ENCODE measurements around the gene TMEM119.

TMEM119 gene

GRCh38 chr12:108597559-108598471, at the start of gene TMEM119:
Gene TMEM119, minus strand, starts transcription at chr12:108598084. Its CDS starts 5,701 bp downstream, at chr12:108592383.
- DNase-seq = no peak

DNA sequence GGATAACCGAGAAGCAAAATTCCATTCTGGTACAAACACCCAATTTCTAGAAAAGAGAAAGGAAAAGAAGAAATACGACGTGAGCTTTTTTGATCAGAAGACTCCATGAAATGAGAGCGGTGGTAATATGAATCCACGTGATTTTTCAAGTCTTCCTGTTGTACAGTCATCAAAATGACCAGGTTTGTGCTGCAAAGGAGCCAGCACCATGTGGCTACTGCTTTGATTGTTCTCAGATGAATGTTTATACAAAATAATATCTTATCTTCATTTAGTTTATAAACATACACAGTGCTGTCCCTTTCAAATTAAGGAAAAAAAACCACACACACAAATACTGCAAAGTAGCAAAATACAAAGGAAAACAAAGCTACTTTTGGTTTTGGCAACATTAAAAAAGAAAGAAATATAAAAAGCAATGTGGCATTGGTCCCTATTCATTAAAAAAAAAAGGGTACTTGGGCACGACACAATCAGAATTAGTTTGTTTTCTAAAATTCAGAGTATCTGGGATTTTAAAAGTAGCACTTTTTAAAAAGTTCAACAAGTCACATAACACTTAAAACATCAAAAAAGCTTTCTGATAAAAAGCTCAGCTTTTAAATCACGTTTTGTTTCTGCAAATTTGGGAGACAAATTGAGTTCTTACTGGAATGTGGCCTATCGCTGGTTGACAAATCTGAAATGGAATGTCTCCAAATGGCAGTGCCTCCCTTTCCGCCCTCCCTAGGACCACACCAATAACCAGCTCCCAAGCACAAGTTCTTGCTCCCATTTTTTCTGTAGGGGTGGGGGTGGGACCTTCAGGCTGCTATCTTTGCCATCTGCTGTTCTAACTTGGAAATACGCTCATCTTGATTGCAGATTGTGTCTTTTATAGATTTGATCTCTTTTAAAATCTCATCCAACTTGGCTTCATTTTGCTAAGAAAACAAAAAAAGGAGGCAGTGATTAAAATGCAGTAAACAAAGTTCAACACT, 49.0 kb upstream of the TMEM119 start:
- DNase-seq = no peak

DNA sequence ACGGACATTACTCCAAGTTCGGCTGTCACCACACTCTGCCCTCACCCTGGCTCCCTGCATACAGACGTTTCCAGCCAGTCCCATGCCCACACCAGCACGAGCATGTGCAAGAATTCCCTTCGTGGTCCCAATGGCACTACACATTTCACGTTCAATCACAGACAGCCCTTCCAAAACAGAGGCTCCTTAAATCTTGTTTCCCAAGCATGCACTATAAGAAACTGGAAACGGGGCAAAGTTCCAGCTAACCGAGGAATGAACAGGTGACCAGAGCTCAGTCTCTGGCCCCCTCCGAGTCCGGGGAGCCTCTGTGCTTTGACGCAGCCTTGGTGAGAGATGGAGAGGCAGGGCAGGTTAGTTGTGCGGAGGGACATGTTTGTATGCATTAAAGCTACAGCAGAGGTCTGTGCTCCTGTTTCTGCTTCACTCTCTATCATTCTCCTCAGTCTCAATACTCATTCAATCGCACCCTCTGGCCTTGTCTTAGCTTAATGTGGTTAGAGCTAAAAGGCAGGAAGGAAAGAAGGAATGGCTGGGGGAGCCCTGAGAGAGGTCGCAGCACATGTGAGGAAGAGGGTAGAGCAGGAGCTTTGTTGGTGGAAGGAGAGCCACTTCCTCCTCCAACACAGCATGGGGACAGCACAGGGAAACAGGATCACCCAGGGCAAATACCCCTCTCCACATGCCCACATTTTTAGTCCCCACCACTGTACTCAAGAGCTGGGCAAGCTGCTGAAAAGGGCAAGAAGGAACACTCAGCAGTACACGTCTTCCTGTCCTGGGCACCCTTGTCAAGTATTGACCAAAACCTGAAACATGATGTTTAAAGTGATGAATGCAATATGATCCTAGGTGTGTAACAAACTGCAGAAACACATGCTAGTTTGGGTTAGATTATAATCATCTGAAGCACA, 48.1 kb upstream of the TMEM119 start:
- no peak for DNase-seq

DNA sequence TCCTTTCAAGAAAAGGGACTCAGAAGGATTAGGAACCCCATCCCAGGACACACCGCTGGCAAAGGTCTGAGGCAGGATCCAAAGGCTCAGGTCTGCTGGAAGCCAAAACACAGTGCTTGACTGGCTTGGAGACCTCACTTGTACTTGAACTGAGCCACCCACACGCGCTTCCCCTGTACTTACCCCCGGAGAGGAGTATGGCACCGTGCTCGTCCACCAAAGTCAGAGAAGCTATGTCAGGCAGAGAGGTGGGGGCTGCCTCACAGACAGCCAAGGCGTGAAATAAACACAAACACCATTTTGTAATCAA, 46.9 kb upstream of the TMEM119 start:
- no peak for DNase-seq

GRCh38 chr12:108643941-108644810, 46.3 kb upstream of the TMEM119 start:
- DNase-seq = no peak

DNA sequence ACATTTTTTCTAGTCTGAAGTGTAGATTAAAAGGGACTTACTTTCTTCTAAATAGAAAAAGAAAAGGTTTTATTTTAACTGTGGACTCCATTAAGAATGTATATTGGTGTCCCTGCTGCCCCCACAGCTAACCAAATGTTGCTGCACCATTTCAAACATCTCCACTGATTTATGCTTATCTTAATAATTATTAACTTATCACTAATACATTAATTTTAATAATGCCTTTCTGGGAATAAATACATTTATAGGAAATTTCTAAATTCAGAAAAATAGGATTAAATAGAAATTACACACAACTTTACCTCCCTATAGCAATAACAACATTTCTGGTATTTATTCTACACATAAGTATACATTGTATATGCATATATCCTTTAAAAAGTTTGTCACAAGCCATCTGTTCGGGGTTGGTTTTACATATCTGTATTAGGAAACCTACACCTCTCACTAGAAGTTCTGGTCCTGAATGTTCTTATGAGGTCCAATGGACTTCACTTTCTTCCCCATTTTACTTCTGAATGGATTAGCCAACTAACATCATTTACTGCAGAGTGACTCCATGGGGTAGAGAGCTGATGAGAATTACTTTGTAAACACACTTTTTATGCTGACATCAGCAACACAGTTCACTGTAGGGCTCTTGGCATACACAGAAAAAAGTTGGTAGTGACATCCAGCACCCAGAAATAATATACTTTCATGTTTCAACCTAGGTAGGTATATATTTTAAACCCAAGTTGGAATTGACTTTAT, 45.2 kb upstream of the TMEM119 start:
- DNase-seq = no peak

GRCh38 chr12:108642269-108642870, 44.5 kb upstream of the TMEM119 start:
- peak; percentile 56 for DNase-seq

DNA sequence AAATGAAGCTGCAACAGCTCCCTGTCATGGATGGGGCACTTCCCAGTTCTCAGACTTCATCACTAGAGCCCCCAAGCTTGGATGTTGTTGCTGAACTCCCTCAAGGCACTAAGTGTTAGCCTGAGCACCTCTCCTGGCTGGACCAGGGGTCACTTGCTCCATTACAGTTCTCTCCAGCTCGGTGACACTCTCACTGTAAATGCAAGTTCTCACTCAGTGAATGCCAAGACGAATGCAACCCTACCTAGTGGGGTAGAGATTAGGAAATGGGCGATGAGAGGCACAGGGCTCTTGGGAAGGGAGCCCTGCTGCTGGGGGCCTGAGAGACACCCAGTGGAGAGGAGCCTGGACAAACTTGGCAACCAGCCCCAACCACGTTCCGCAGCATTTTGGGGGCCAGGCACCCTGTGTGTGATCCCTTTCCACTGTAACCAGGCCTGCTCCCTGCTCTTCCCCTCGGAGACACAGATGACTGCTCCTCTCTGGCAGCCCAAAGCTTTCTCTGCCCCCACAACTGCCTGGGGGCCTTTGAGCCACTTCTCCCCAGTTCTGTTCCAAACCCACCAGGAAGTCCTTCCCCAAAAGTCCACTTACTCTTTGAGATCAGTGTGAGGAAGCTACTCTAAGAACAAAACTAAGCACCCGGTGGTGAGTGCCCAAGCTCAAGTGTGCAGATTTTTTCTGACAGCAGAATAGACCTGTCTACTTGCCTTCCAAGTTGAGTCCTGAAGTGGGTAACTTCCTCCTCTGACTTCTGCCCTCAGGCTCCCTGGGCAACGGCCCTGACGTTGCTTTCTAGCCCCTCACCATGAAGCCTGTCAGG, 43.8 kb upstream of the TMEM119 start:
- DNase-seq = no peak

DNA sequence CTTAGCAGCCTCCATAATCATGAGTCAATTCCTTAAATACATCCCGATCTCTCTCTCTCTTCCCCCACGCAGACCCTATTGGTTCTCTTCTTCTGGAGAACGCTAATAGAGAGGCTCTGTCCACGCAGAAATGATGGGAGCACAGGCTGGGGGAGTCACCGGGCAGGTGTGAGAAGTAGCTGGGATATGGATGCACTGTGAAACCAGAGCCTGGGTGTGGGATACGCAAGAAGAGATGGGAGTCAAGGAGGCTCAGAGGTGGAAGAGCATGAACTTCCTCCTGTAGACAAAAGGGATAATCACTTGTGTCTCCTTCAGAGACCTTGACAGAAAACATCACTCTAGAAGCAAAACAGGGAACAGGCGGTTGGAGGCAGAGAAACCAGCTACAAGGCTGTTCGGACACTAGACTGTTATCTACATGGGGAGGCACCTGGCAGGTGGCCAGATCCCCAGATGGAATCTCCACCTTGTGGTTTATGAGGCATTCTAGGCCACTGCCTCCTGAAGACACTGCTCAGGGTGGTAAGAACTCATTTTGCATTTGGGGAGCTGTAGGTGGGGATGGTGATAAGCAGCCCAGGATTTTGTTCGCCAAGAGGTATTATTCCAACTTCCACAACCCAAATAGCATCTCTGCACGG, 43.0 kb upstream of the TMEM119 start:
- no peak for DNase-seq

DNA sequence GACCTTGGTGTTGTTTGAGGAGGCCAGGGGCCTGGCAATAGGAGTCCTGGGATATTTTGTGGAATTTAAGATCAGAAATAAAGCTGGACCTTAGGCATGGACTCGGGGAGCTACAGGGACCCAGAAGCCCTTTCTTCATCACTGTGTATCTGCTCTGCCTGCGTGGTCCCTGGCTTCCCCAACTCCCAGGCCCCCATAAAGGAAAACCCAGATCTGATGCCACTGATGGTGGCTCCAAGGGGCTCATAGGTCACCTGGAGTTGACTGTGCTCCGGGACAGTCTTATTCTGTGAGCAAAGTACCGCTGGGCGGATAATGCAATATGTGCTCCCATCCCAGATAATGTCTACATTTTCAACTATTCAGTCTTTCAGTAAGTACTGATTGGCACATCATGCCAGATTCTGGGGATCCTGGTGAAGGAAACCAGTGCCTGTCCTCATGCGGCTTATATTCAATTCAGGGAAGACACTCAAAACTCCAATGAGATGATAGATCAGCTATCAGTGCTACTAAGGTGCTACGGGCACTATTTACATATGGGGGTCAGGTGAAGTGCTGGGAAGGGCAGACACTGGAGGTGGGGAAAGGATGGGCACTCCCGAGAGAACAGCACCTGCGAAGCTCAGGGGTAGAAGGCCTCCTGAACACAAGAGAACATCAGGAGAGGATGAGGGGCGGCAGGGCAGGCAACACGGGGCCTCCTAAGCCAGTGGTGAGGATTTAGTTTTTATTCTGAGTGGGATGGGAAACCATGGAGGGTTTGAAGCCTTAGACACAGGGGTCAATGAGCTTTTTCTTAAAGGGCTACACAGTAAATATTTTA, 41.3 kb upstream of the TMEM119 start:
- no peak for DNase-seq

GRCh38 chr12:108638141-108638827, 40.4 kb upstream of the TMEM119 start:
- peak; percentile 84 for DNase-seq

DNA sequence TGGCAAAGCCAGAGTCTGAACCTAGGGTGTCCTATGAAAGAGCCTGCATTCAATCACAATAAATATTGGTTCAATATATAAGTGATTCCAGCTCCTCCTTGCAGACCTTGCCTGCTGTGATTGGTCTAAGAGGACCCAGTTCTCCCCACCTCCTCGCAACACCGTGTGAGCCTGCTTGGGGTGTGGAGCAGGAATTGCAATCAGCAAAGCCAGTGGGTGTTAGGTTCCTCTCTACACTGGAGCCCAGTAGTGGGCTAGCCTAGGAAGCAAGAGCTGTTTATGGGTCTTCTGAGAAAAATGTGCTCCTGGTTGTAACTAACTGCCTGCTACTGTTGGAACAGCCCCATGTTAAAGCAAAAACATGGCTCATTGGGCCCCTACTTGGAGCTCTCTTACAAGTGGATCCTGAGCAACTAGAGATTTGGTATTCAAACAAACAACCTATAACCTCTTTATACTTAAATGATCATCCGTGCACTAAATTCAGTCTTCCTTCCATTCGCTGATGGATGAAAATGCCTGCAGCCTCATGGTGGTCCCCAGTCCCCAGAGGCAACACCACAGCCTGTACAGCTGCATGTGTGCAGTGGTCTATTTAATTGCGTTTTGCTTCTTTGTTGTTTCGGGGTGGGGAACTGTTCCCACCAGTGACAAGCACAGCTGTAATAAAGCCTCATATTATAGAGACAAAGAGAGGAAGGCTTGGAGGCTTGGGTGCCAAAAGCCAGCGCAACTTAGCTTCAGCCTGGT, 39.5 kb upstream of the TMEM119 start:
- peak; percentile 63 for DNase-seq

DNA sequence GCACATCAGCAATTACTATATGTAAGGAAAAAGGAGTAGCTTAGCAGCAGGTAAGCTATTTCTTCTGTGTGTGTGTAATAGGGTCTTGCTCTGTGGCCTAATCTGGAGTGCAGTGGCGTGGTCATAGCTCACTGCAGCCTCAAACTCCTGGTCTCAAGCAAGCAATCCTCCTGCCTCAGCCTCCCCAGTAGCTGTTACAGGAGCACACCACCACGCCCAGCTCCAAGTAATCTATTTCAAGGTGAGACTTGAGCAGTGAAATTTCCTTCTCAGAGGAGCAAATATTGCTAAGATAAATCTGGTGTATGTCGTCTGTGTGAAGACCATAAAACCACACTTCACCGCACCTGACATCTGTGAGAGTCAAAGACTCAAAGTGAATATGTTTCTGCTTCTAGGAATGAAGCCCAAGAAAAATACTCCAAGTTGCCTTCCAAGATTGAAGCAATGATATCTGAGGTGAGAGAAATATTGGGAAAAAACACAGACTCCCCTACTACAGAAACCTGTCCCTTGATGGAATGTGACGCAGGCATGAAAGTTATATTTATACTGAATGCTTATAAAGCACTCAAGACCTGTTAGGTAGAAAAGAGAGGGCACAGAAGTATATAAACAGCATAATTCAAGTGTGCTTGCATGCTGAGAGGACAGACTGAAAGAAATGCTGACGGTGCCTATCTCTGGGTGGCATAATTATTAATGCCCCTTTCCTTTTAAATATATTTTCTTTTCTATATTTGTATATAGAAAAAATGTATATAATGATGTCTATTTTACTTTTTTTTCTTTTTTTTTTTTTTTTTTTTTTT, 38.3 kb upstream of the TMEM119 start:
- no peak for DNase-seq

GRCh38 chr12:108635201-108635996, 37.5 kb upstream of the TMEM119 start:
- DNase-seq = no peak

DNA sequence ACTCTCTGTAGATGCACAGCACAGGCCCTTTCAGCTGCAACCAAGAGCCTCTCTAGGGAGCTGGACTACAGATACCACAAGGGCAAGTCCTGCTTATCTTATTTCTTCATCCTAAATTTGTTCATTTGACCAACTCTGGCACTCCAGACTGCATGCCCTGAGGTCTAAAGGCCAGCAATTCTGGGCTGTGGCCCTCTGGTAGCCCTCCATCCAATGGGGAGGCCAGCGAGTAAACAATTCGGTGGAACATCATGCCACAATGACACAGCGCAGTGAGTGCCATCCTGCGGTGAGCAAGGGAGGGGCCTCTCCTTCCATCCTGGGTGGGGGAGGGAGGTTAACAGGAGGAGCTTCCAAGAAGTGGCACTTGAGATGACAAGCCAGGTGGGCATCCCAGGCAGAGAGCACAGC, 36.5 kb upstream of the TMEM119 start:
- DNase-seq = no peak

Measured in retina (tissue), 1 donor.